ENCODE measurements around the gene LCNL1. TPM values are rescaled to one million over a fixed set of nuclear protein-coding genes. Genes with fewer than 3 reads are reported as not detected.

LCNL1 gene
- total RNA-seq, 1 donor from 2014 or later = 0.45 TPM

- peaks cover 6% of the 10 kb centered on the region for H3K27me3 Mint-ChIP-seq (ENCODE audit: low read depth, unreplicated experiment)
- DNase-seq (ENCODE audit: low read depth) (no peak), FAIRE-seq (no peak)
- TF ChIP-seq CTCF (IDR thresholded peaks at IDR 0.05; ENCODE audit: insufficient read depth, low read depth, low read length) (no peak), EZH2 (IDR thresholded peaks at IDR 0.05; ENCODE audit: insufficient read depth, low read length) (no peak)
- Histone ChIP-seq H4K20me1 (ENCODE audit: insufficient read depth, low read length) (peaks cover 23% of the 10 kb centered on the region), H3K9ac (ENCODE audit: low read length) (no peak overlapping the region), H2AFZ (ENCODE audit: low read depth, low read length) (no peak overlapping the region), H3K27me3 (ENCODE audit: insufficient read depth, low read length) (no peaks in the 10 kb centered on the region), H3K36me3 (ENCODE audit: insufficient read depth, low read length) (no peaks in the 10 kb centered on the region), H3K79me2 (ENCODE audit: insufficient read depth, low read length) (no peaks in the 10 kb centered on the region), H3K4me3 (ENCODE audit: insufficient read depth, low read depth, low read length) (no peak overlapping the region), H3K9me3 (ENCODE audit: insufficient read depth, low read depth, low read length) (no peaks in the 10 kb centered on the region), H3K4me2 (ENCODE audit: low read length) (no peak overlapping the region), H3K27ac (ENCODE audit: low read depth, low read length) (no peak overlapping the region), H3K4me1 (ENCODE audit: insufficient read depth, low read length) (peaks cover 15% of the 10 kb centered on the region)
- no peak overlapping the region for H3K4me3 Mint-ChIP-seq (ENCODE audit: unreplicated experiment)
- H3K36me3 Mint-ChIP-seq (ENCODE audit: low read depth, unreplicated experiment) = no peaks in the 10 kb centered on the region
- no peaks in the 10 kb centered on the region for H3K9me3 Mint-ChIP-seq (ENCODE audit: unreplicated experiment)
- H3K27ac Mint-ChIP-seq (ENCODE audit: unreplicated experiment) = no peak overlapping the region
- H3K4me1 Mint-ChIP-seq (ENCODE audit: low read depth, unreplicated experiment) = no peaks in the 10 kb centered on the region
These were observed 48.0 kb downstream of the LCNL1 start for GRCh38 chr9:137030538-137031527.

- Histone ChIP-seq H3K36me3 (ENCODE audit: insufficient read depth, low read length) (no peaks in the 10 kb centered on the region), H3K9ac (ENCODE audit: low read length) (no peak within 1 kb of the TSS), H3K27me3 (ENCODE audit: insufficient read depth, low read length) (no peaks in the 10 kb centered on the region), H3K4me3 (ENCODE audit: insufficient read depth, low read depth, low read length) (no peak within 1 kb of the TSS), H4K20me1 (ENCODE audit: insufficient read depth, low read length) (peaks cover 11% of the 10 kb centered on the region), H3K79me2 (ENCODE audit: insufficient read depth, low read length) (no peaks in the 10 kb centered on the region), H3K4me2 (ENCODE audit: low read length) (no peak within 1 kb of the TSS), H3K27ac (ENCODE audit: low read depth, low read length) (no peak within 1 kb of the TSS), H2AFZ (ENCODE audit: low read depth, low read length) (no peak within 1 kb of the TSS), H3K9me3 (ENCODE audit: insufficient read depth, low read depth, low read length) (no peaks in the 10 kb centered on the region), H3K4me1 (ENCODE audit: insufficient read depth, low read length) (peaks cover 15% of the 10 kb centered on the region)
- TF ChIP-seq EZH2 (IDR thresholded peaks at IDR 0.05; ENCODE audit: insufficient read depth, low read length) (no peak), CTCF (IDR thresholded peaks at IDR 0.05; ENCODE audit: insufficient read depth, low read depth, low read length) (no peak)
- no peak for DNase-seq (ENCODE audit: low read depth)
- Mint-ChIP-seq H3K36me3 (ENCODE audit: low read depth, unreplicated experiment) (no peaks in the 10 kb centered on the region), H3K9me3 (ENCODE audit: unreplicated experiment) (no peaks in the 10 kb centered on the region), H3K4me3 (ENCODE audit: unreplicated experiment) (peak within 1 kb of the TSS; percentile 40), H3K27ac (ENCODE audit: unreplicated experiment) (no peak within 1 kb of the TSS), H3K27me3 (ENCODE audit: low read depth, unreplicated experiment) (peaks cover 6% of the 10 kb centered on the region), H3K4me1 (ENCODE audit: low read depth, unreplicated experiment) (no peaks in the 10 kb centered on the region)
- no peak for FAIRE-seq
These were observed 49.3 kb downstream of the LCNL1 start, which contains the start of gene FUT7 for GRCh38 chr9:137031904-137032640. Gene FUT7 (minus strand): TSS chr9:137032088. CDS start chr9:137031991, 97 bp downstream.

Measured in astrocyte (in vitro differentiated cells and primary cell).